ENCODE results near the gene OR2C3. TPM values are rescaled to one million over a fixed set of nuclear protein-coding genes. Genes with fewer than 3 reads are reported as not detected.

The OR2C3 gene
- 0.09 TPM for total RNA-seq
- polyA plus RNA-seq (ENCODE audit: insufficient read depth in 1 of 8, insufficient read length in 8 of 8, low replicate concordance in 1 of 8), result under 1 TPM; 0.07 to 0.53 (median 0.22) TPM
- long read RNA-seq, donor 1, result 0 reads
- long read RNA-seq, donor 2, result 0 reads
- long read RNA-seq, donor 3, result 0 reads
- long read RNA-seq, donor 4, result 0 reads
- long read RNA-seq, donor 5, result 0 reads
- long read RNA-seq, donor 6, result 0 reads
- long read RNA-seq, donor 7, result 0 reads
- long read RNA-seq, donor 8, result 0 reads
- long read RNA-seq, donor 9, result 0 reads
- long read RNA-seq, donor 10, result 0 reads
- long read RNA-seq, donor 11, result 0 reads

- Histone ChIP-seq H3K27ac (ENCODE audit: low read length) (no peak within 1 kb of the TSS), H3K4me3 (ENCODE audit: low read length) (no peak within 1 kb of the TSS), H3K36me3 (ENCODE audit: control insufficient read depth, insufficient read depth, low read length) (no peaks in the 10 kb centered on the region), H3K9me3 (replicated peaks; ENCODE audit: control insufficient read depth, low read depth, low read length) (no peaks in the 10 kb centered on the region), H3K4me1 (ENCODE audit: control insufficient read depth, insufficient read depth, low read length) (no peaks in the 10 kb centered on the region), H3K27me3 (ENCODE audit: control insufficient read depth, insufficient read depth, low read length) (no peaks in the 10 kb centered on the region)
- WGBS (ENCODE audit: insufficient coverage), result no CpG with 5 or more reads among the region's 2 CpGs
- DNase-seq, result no peak
Observed at GRCh38 chr1:247536340-247536739, at the start of gene OR2C3. Gene OR2C3 (minus strand): TSS chr1:247536440. CDS start chr1:247532511, 3,929 bp downstream.

- DNase-seq, result no peak
- 96% methylated on average over 3 of the region's 5 CpGs for WGBS (ENCODE audit: insufficient coverage)
- H3K36me3 ChIP-seq (ENCODE audit: control insufficient read depth, insufficient read depth, low read length), result no peaks in the 10 kb centered on the region
- H3K27me3 ChIP-seq (ENCODE audit: control insufficient read depth, insufficient read depth, low read length), result no peaks in the 10 kb centered on the region
- no peaks in the 10 kb centered on the region for H3K9me3 ChIP-seq (replicated peaks; ENCODE audit: control insufficient read depth, low read depth, low read length)
- H3K27ac ChIP-seq (ENCODE audit: low read length), result no peak overlapping the region
- no peak overlapping the region for H3K4me3 ChIP-seq (ENCODE audit: low read length)
- H3K4me1 ChIP-seq (ENCODE audit: control insufficient read depth, insufficient read depth, low read length), result no peaks in the 10 kb centered on the region
Observed at GRCh38 chr1:247578946-247579460, 42.8 kb upstream of the OR2C3 start.

GRCh38 chr1:247576514-247576913 lies 40.3 kb upstream of the OR2C3 start:
- no peaks in the 10 kb centered on the region for H3K27me3 ChIP-seq (ENCODE audit: control insufficient read depth, insufficient read depth, low read length)
- H3K4me1 ChIP-seq (ENCODE audit: control insufficient read depth, insufficient read depth, low read length), result no peaks in the 10 kb centered on the region
- no peak overlapping the region for H3K4me3 ChIP-seq (ENCODE audit: low read length)
- no CpG with 5 or more reads among the region's 3 CpGs for WGBS (ENCODE audit: insufficient coverage)
- peak; percentile 8 for DNase-seq
- H3K36me3 ChIP-seq (ENCODE audit: control insufficient read depth, insufficient read depth, low read length), result no peaks in the 10 kb centered on the region
- no peak overlapping the region for H3K27ac ChIP-seq (ENCODE audit: low read length)
- no peaks in the 10 kb centered on the region for H3K9me3 ChIP-seq (replicated peaks; ENCODE audit: control insufficient read depth, low read depth, low read length)

- Histone ChIP-seq H3K9me3 (replicated peaks; ENCODE audit: control insufficient read depth, low read depth, low read length) (no peaks in the 10 kb centered on the region), H3K4me3 (ENCODE audit: low read length) (no peak overlapping the region), H3K27ac (ENCODE audit: low read length) (no peak overlapping the region), H3K4me1 (ENCODE audit: control insufficient read depth, insufficient read depth, low read length) (no peaks in the 10 kb centered on the region), H3K36me3 (ENCODE audit: control insufficient read depth, insufficient read depth, low read length) (no peaks in the 10 kb centered on the region), H3K27me3 (ENCODE audit: control insufficient read depth, insufficient read depth, low read length) (no peaks in the 10 kb centered on the region)
- no peak for DNase-seq
Observed at GRCh38 chr1:247574664-247575063, 38.4 kb upstream of the OR2C3 start.

GRCh38 chr1:247574236-247574635 lies 38.0 kb upstream of the OR2C3 start:
- H3K4me3 ChIP-seq (ENCODE audit: low read length), result no peak overlapping the region
- H3K36me3 ChIP-seq (ENCODE audit: control insufficient read depth, insufficient read depth, low read length), result no peaks in the 10 kb centered on the region
- no CpG with 5 or more reads among the region's 1 CpG for WGBS (ENCODE audit: insufficient coverage)
- no peak for DNase-seq
- no peaks in the 10 kb centered on the region for H3K9me3 ChIP-seq (replicated peaks; ENCODE audit: control insufficient read depth, low read depth, low read length)
- no peak overlapping the region for H3K27ac ChIP-seq (ENCODE audit: low read length)
- H3K4me1 ChIP-seq (ENCODE audit: control insufficient read depth, insufficient read depth, low read length), result no peaks in the 10 kb centered on the region
- no peaks in the 10 kb centered on the region for H3K27me3 ChIP-seq (ENCODE audit: control insufficient read depth, insufficient read depth, low read length)

GRCh38 chr1:247562198-247562597 lies 26.0 kb upstream of the OR2C3 start:
- Histone ChIP-seq H3K27me3 (ENCODE audit: control insufficient read depth, insufficient read depth, low read length) (no peaks in the 10 kb centered on the region), H3K4me1 (ENCODE audit: control insufficient read depth, insufficient read depth, low read length) (no peaks in the 10 kb centered on the region), H3K4me3 (ENCODE audit: low read length) (no peak overlapping the region), H3K36me3 (ENCODE audit: control insufficient read depth, insufficient read depth, low read length) (no peaks in the 10 kb centered on the region), H3K9me3 (replicated peaks; ENCODE audit: control insufficient read depth, low read depth, low read length) (no peaks in the 10 kb centered on the region), H3K27ac (ENCODE audit: low read length) (no peak overlapping the region)
- WGBS (ENCODE audit: insufficient coverage), result 54% methylated on average over 8 of the region's 9 CpGs
- DNase-seq, result no peak

- Histone ChIP-seq H3K36me3 (ENCODE audit: control insufficient read depth, insufficient read depth, low read length) (no peaks in the 10 kb centered on the region), H3K27ac (ENCODE audit: low read length) (no peak overlapping the region), H3K27me3 (ENCODE audit: control insufficient read depth, insufficient read depth, low read length) (no peaks in the 10 kb centered on the region), H3K4me3 (ENCODE audit: low read length) (no peak overlapping the region), H3K4me1 (ENCODE audit: control insufficient read depth, insufficient read depth, low read length) (no peaks in the 10 kb centered on the region), H3K9me3 (replicated peaks; ENCODE audit: control insufficient read depth, low read depth, low read length) (no peaks in the 10 kb centered on the region)
- WGBS (ENCODE audit: insufficient coverage), result 77% methylated on average over 3 of the region's 10 CpGs
- no peak for DNase-seq
Observed at GRCh38 chr1:247561711-247562110, 25.5 kb upstream of the OR2C3 start.

- no peak overlapping the region for H3K27ac ChIP-seq (ENCODE audit: low read length)
- no peaks in the 10 kb centered on the region for H3K9me3 ChIP-seq (replicated peaks; ENCODE audit: control insufficient read depth, low read depth, low read length)
- H3K27me3 ChIP-seq (ENCODE audit: control insufficient read depth, insufficient read depth, low read length), result no peaks in the 10 kb centered on the region
- no peaks in the 10 kb centered on the region for H3K36me3 ChIP-seq (ENCODE audit: control insufficient read depth, insufficient read depth, low read length)
- no peak for DNase-seq
- H3K4me1 ChIP-seq (ENCODE audit: control insufficient read depth, insufficient read depth, low read length), result no peaks in the 10 kb centered on the region
- no CpG with 5 or more reads among the region's 2 CpGs for WGBS (ENCODE audit: insufficient coverage)
- no peak overlapping the region for H3K4me3 ChIP-seq (ENCODE audit: low read length)
Observed at GRCh38 chr1:247557926-247558674, 21.9 kb upstream of the OR2C3 start.

- H3K36me3 ChIP-seq (ENCODE audit: control insufficient read depth, insufficient read depth, low read length), result no peaks in the 10 kb centered on the region
- H3K4me3 ChIP-seq (ENCODE audit: low read length), result no peak overlapping the region
- 0% methylated on average over 1 of the region's 2 CpGs for WGBS (ENCODE audit: insufficient coverage)
- H3K4me1 ChIP-seq (ENCODE audit: control insufficient read depth, insufficient read depth, low read length), result no peaks in the 10 kb centered on the region
- no peak for DNase-seq
- H3K27ac ChIP-seq (ENCODE audit: low read length), result no peak overlapping the region
- no peaks in the 10 kb centered on the region for H3K9me3 ChIP-seq (replicated peaks; ENCODE audit: control insufficient read depth, low read depth, low read length)
- no peaks in the 10 kb centered on the region for H3K27me3 ChIP-seq (ENCODE audit: control insufficient read depth, insufficient read depth, low read length)
Observed at GRCh38 chr1:247552231-247552630, 16.0 kb upstream of the OR2C3 start.

GRCh38 chr1:247551721-247552120 lies 15.5 kb upstream of the OR2C3 start:
- H3K27ac ChIP-seq (ENCODE audit: low read length), result no peak overlapping the region
- no peaks in the 10 kb centered on the region for H3K36me3 ChIP-seq (ENCODE audit: control insufficient read depth, insufficient read depth, low read length)
- no peaks in the 10 kb centered on the region for H3K9me3 ChIP-seq (replicated peaks; ENCODE audit: control insufficient read depth, low read depth, low read length)
- no peaks in the 10 kb centered on the region for H3K27me3 ChIP-seq (ENCODE audit: control insufficient read depth, insufficient read depth, low read length)
- H3K4me3 ChIP-seq (ENCODE audit: low read length), result no peak overlapping the region
- WGBS (ENCODE audit: insufficient coverage), result no CpG with 5 or more reads among the region's 1 CpG
- no peak for DNase-seq
- no peaks in the 10 kb centered on the region for H3K4me1 ChIP-seq (ENCODE audit: control insufficient read depth, insufficient read depth, low read length)

All from muscle of leg (tissue), 16 donors.